Measurements from ENCODE around the gene WDR44.

DNA sequence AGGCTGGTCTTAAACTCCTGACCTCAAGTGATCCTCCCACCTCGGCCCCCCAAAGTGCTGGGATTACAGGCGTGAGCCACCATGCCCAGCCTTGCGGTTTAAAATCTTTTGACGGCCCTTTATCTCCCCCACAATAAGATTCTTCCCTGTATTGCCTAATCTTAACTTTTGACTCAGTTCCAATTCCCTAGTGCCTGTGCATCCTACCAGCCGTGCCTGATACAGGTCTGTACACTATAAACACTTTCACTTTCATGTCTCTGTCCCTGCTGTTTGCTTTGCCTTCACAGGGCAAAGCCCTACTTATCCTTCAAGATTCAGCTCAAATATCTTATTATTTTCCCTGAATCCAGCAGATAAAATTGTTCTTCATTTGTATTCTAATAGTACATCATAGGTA, 74.6 kb downstream of the WDR44 start:
- TF ChIP-seq CTCF (IDR thresholded peaks at IDR 0.05) (no peak), POLR2AphosphoS5 (IDR thresholded peaks at IDR 0.05; ENCODE audit: low read depth, low read length) (no peak), SIN3A (IDR thresholded peaks at IDR 0.05; ENCODE audit: borderline replicate concordance, insufficient read depth, low read depth, low read length) (no peak), TCF7L2 (IDR thresholded peaks at IDR 0.05; ENCODE audit: low read depth, low read length) (no peak)
- TF ChIP-seq, protein P1, sequence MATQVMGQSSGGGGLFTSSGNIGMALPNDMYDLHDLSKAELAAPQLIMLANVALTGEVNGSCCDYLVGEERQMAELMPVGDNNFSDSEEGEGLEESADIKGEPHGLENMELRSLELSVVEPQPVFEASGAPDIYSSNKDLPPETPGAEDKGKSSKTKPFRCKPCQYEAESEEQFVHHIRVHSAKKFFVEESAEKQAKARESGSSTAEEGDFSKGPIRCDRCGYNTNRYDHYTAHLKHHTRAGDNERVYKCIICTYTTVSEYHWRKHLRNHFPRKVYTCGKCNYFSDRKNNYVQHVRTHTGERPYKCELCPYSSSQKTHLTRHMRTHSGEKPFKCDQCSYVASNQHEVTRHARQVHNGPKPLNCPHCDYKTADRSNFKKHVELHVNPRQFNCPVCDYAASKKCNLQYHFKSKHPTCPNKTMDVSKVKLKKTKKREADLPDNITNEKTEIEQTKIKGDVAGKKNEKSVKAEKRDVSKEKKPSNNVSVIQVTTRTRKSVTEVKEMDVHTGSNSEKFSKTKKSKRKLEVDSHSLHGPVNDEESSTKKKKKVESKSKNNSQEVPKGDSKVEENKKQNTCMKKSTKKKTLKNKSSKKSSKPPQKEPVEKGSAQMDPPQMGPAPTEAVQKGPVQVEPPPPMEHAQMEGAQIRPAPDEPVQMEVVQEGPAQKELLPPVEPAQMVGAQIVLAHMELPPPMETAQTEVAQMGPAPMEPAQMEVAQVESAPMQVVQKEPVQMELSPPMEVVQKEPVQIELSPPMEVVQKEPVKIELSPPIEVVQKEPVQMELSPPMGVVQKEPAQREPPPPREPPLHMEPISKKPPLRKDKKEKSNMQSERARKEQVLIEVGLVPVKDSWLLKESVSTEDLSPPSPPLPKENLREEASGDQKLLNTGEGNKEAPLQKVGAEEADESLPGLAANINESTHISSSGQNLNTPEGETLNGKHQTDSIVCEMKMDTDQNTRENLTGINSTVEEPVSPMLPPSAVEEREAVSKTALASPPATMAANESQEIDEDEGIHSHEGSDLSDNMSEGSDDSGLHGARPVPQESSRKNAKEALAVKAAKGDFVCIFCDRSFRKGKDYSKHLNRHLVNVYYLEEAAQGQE (IDR thresholded peaks at IDR 0.05; ENCODE audit: insufficient read depth in 1 of 2, low read depth in 2 of 2, low read length in 1 of 2): no peak
